GM12878 (cell line): ENCODE measurements around the gene HEMK1. TPM values are rescaled to one million over a fixed set of nuclear protein-coding genes. Genes with fewer than 3 reads are reported as not detected.

Source experiments
- HDAC6 ChIP-seq: fragments of 200-600 bp; sonication (generic); IDR thresholded peaks from one replicate; pipeline ENCODE4 v1.8.0; 2017; ENCODE audit warnings: antibody characterized with exemption; ENCODE audit not compliant: unreplicated experiment
- KAT2A ChIP-seq: conservative IDR thresholded peaks from 2 replicates; pipeline ENCODE4 v1.6.1; 2011; ENCODE audit warnings: low read depth, low read length; ENCODE audit not compliant: control insufficient read depth
- LARP7 ChIP-seq: fragments of 450-650 bp; IDR thresholded peaks from 2 replicates; pipeline ENCODE4 v1.6.1; 2017; ENCODE audit warnings: mild to moderate bottlenecking
- NRF1 ChIP-seq: conservative IDR thresholded peaks from 2 replicates; pipeline ENCODE4 v1.6.1; 2011; ENCODE audit warnings: mild to moderate bottlenecking, low read depth, low read length, improper control_type of control experiment
- SP1 ChIP-seq: IDR thresholded peaks from one replicate; pipeline ENCODE4 v1.6.1; 2011; ENCODE audit warnings: low read depth, low read length
- TCF12 ChIP-seq: IDR thresholded peaks from 2 replicates; pipeline ENCODE4 v1.6.1; 2011; ENCODE audit warnings: low read depth, mild to moderate bottlenecking, low read length
- TCF3 ChIP-seq: IDR thresholded peaks from 2 replicates; pipeline ENCODE4 v1.6.1; 2012; ENCODE audit warnings: low read depth, mild to moderate bottlenecking, low read length, borderline replicate concordance; ENCODE audit not compliant: insufficient read depth
- USF2 ChIP-seq: IDR thresholded peaks from 2 replicates; pipeline ENCODE4 v1.6.1; 2011; ENCODE audit warnings: low read depth, low read length, improper control_type of control experiment, borderline replicate concordance
- ZBTB33 ChIP-seq: fragments of 450-650 bp; IDR thresholded peaks from 2 replicates; pipeline ENCODE4 v1.6.1; 2017; ENCODE audit warnings: mild to moderate bottlenecking
- ZNF274 ChIP-seq: IDR thresholded peaks from one replicate; pipeline ENCODE4 v1.8.0; 2011; ENCODE audit not compliant: insufficient read length, insufficient read depth
- polyA plus RNA-seq, 11 experiments: library from polyadenylated mRNA; depleted of rRNA in 4 of 11; unstranded in 6 of 11; stranded (reverse) in 5 of 11; fragments of >200 nt; fragmentation: Nextera tagmentation in 4 of 11; fragmentation: Illumina TruSeq in 1 of 11; extraction: Ambion mirVana in 4 of 11; extraction: Trizol in 1 of 11; gene quantifications; 1 replicate in 1 of 11; 2 replicates in 10 of 11; pipeline versions ENCODE4 v1.2.1 to v1.2.3, GENCODE V29; 2011 to 2016; ENCODE audit warnings: inconsistent platforms in 2 of 11, missing spikeins in 2 of 11, low read depth in 1 of 11
- total RNA-seq, 4 experiments: library from RNA; depleted of rRNA in 3 of 4; stranded (reverse); fragments of >200 nt in 3 of 4; fragmentation: Illumina TruSeq in 1 of 4; extraction: Trizol in 1 of 4; gene quantifications; 2 replicates each; pipeline versions ENCODE4 v1.2.1 to v1.2.3, GENCODE V29; 2013 to 2021
- TF ChIP-seq, protein P1 (sequence below): fragments of 450-650 bp; formaldehyde crosslinking; IDR thresholded peaks from 2 replicates; pipeline ENCODE4 v1.4.0; 2022; ENCODE audit warnings: mild to moderate bottlenecking, moderate library complexity
- TF ChIP-seq, protein P2 (sequence below): IDR thresholded peaks from 2 replicates; pipeline ENCODE4 v1.6.1; 2011; ENCODE audit warnings: mild to moderate bottlenecking, low read depth, low read length, moderate library complexity; ENCODE audit not compliant: insufficient replicate concordance
- TF ChIP-seq, protein P3 (sequence below): IDR thresholded peaks from 2 replicates; pipeline ENCODE4 v1.6.1; 2012; ENCODE audit warnings: low read depth, low read length, improper control_type of control experiment

The HEMK1 gene
- total and polyA plus RNA-seq, 10 of the 15 experiments (the other 5 are each of a cell fraction or from before 2014, with no cell fraction given) = 2.8 to 19.0 (median 12.0) TPM

GRCh38 chr3:50531201-50531600 lies 38.1 kb upstream of the HEMK1 start (continued):
- TF ChIP-seq, protein P1, sequence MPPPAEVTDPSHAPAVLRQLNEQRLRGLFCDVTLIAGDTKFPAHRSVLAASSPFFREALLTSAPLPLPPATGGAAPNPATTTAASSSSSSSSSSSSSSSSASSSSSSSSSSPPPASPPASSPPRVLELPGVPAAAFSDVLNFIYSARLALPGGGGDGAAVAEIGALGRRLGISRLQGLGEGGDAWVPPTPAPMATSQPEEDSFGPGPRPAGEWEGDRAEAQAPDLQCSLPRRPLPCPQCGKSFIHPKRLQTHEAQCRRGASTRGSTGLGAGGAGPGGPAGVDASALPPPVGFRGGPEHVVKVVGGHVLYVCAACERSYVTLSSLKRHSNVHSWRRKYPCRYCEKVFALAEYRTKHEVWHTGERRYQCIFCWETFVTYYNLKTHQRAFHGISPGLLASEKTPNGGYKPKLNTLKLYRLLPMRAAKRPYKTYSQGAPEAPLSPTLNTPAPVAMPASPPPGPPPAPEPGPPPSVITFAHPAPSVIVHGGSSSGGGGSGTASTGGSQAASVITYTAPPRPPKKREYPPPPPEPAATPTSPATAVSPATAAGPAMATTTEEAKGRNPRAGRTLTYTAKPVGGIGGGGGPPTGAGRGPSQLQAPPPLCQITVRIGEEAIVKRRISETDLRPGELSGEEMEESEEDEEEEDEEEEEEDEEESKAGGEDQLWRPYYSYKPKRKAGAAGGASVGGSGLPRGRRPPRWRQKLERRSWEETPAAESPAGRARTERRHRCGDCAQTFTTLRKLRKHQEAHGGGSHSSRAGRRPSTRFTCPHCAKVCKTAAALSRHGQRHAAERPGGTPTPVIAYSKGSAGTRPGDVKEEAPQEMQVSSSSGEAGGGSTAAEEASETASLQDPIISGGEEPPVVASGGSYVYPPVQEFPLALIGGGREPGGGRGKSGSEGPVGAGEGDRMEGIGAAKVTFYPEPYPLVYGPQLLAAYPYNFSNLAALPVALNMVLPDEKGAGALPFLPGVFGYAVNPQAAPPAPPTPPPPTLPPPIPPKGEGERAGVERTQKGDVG (CRISPR knock-in tag) = no peak
- TF ChIP-seq TCF12 (no peak), ZNF274 (no peak), LARP7 (no peak), ZBTB33 (no peak), HDAC6 (no peak), KAT2A (no peak), NRF1 (no peak), TCF3 (no peak), USF2 (no peak), SP1 (no peak)
- TF ChIP-seq, protein P2, sequence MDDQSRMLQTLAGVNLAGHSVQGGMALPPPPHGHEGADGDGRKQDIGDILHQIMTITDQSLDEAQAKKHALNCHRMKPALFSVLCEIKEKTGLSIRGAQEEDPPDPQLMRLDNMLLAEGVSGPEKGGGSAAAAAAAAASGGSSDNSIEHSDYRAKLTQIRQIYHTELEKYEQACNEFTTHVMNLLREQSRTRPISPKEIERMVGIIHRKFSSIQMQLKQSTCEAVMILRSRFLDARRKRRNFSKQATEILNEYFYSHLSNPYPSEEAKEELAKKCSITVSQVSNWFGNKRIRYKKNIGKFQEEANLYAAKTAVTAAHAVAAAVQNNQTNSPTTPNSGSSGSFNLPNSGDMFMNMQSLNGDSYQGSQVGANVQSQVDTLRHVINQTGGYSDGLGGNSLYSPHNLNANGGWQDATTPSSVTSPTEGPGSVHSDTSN = no peak
- TF ChIP-seq, protein P3, sequence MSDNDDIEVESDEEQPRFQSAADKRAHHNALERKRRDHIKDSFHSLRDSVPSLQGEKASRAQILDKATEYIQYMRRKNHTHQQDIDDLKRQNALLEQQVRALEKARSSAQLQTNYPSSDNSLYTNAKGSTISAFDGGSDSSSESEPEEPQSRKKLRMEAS = no peak
